SIG-M5 (cell line): ENCODE data around the gene SIKE1.
"Not testable (repeated sequence)": the region's sequence is repeated elsewhere in the genome, so short reads cannot be mapped to it uniquely, and the experiment has no call there.

Experiments used
- DNase-seq: peaks from one replicate; lab custom pipeline; 2025; lab: John Stamatoyannopoulos, UW

Gene SIKE1

DNA sequence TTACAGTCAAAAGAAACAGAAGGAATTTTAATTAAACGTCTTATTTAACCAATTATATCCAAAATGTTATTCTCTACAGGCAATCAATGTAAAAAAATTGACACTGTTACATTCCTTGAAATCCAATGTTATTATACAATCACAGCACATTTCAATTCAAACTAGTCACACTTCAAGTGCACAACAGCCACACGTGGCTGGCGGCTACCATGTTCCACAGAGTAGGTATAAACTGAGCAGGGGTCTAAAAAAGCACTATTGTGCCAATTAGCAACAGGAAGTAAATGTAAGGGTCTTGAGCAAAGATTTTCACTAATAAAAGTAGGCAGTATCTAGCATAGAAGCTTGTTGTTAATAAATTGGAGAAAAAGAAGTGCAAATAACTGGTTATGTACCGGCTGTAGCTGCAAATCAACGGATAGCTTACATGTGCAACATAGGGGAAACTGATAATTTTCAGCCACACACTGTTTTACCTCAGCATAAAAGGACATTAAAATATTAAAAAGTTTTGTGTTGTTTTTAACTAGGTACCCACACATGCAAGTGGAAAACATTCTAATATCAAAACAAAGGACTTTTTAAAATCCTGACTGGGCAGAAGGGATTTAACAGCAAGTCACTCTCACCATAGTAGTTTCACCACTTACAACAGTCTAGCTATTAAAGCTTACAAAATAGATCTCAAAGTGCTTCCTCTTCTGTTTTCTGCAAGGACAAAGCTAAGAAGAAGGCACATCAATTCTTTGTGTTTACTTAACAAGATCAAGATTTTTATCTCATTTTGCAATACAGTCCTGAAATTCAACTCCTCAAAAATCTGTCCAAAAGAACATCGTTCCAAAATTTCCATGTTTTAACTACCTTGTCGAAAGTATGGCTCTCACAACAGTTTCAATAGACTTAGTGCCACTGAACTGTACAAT lies 25.2 kb downstream of the SIKE1 start:
- peak; percentile 21 for DNase-seq

DNA sequence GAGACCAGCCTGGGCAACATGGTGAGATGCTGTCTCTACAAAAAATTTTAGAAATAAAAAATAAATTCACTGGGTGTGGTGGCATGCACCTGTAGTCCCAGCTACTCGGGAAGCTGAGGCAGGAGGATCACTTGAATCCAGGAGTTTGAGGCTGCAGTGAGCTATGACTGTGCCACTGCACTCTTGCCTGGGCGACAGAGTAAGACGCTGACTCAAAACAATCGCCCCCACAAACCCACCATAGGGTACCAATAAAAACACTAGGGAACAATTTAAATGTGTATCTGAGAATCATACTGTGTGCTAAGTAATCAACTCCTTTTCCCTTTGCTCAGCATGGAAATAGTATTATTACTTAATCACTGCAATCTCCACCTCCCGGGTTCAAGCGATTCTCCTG lies 26.8 kb downstream of the SIKE1 start:
- DNase-seq, result not testable (repeated sequence)

DNA sequence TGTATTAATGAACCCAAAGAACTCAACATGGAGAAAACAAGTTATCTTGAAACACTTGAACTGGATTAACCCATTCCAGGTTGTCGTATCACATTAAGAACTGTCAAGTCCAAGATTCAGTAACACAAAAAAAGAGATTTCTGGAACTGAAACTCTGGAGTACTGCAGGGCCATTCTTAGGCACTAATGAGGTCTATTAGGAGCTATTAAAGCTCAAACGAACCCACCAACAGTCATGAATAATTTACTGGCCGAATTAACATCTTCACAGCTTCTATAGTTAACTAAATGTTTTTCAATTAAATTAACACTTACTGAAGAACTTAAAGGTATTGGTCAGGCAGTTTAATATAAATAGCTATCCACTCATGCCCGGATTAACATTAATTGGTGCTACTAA lies 27.3 kb downstream of the SIKE1 start:
- DNase-seq, result no peak

DNA sequence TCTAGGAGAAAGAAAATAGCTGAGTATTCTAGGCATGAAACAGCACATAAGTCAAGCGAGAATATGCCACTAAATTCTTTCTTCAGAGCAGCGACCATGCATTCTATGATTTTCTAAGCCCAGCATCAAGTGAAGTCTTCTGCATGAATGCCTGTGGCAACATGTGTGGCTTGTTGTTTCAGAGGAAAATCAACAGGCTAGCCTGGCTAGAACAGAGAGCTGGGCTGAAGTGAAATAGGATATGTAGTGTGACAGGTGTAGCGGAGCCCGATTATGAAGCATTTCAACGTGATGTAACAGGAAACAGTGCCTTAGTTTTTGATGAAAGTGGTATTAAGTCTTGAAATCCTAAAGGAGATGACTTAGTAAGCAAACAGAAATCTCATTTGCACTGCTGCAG lies 29.7 kb downstream of the SIKE1 start:
- no peak for DNase-seq

DNA sequence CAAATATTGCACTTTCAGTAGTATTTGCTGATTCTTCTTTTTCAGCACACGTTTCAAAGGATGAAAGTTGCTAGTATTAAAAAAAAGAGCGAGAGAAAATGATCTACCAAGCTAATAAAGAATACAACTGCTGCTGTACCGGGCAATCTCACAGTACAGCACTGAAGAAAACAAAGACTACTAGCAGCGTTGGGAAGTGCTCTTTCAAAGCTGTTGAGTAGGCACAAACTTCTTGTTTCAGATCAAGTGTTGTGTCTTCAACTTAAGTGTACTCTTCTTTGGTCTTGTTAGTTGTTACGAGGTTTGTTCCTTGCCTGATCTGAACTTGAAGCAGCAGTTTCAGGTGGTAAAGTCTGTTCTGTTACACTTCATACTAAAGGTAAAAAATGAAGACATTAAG lies 30.6 kb downstream of the SIKE1 start:
- no peak for DNase-seq

DNA sequence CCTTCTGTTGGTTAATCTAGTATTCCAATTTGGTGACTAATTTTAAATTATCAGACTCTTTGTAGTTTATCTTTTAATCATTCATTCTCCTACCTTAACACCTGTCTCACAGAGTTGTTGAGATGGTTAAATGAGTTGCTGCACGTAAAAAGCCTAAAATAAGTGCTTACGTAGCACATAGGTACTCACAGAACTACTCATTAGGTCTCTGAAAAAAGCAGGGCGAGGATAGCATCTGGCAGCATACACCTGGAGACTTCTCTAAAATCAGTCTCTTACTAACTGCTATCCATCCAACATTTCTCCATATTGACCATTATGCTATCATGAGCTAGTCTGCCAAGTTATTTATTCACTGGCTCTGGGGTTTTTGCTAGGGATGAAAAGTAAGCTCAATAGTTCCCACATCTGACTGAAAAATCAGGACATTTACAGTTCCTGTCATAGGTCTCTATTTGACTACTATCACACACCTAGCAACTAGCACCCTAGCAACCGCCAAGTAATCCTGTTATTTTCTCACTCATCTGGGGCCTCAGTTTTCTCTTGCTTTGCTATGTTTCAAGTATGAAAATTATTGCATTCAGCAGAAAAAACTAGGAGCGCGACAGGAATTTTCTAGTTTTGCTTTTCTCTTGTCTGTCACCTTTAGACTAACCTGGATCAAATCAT lies 33.9 kb downstream of the SIKE1 start:
- no peak for DNase-seq

DNA sequence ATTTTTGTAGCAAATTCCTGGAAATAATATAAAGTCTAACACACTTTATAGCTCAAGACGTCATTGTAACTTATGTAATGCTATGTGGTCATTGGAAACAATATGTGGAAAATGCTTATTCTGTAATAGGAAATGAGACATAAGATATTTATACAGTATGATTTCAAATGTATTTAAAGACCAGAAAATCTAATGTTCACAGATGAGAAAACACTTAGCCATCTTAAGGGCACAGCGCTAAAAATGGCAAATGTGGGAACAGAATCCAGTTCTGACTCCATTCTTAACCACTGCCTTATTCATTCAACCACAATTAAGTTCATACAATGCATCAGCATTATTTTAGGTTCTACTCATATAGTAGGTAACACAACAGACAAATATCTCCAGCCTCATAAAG lies 35.2 kb downstream of the SIKE1 start:
- no peak for DNase-seq

DNA sequence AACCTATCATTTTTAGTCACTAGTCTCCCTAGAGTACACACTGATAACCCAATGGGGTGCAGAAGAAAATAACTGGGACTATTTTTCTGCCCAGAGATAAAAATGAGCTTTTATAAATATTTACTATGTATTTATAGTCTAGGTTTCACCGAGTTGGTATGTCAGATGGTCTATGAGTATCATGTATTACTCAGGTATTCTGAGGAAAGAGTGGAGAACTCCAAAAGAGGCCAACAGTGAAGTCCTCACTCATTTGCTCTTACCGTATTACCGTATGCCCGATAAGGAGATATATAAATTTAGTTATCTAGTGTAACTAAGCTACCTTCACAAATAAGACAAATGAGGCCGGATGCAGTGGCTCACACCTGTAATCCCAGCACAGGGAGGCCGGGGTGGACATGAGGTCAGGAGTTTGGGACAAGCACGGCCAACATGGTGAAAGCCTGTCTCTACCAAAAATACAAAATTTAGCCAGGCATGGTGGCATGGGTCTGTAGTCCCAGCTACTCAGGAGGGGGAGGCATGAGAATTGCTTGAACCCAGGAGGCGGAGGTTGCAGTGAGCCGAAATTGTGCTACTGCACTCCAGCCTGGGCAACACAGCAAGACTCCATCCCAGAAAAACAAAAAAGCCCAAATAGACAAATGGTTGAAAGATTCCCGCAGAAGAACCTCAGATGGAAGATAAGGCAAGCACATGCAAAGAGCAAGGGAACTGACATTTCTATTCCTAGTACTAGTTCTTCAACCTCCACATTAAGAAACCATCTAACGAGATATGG lies 38.3 kb downstream of the SIKE1 start:
- DNase-seq, result no peak

DNA sequence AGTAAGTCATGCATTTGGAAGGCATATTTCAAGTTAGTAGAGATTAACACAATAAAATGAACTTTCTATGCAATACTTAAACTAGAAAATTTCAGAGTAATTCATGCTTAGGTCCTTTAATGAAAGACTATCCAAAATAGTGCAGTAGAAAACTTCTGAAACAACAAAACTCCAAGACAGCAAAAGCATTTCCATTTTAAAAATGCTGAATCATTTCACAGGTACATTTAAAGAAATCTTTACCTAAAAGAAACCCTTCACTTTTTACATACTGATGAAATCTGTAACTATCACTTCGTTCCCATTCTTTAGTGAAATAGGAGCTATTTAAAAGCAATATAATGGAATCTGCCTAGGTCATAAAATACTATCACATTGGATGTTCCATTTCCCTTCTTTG lies 40.2 kb downstream of the SIKE1 start:
- no peak for DNase-seq

DNA sequence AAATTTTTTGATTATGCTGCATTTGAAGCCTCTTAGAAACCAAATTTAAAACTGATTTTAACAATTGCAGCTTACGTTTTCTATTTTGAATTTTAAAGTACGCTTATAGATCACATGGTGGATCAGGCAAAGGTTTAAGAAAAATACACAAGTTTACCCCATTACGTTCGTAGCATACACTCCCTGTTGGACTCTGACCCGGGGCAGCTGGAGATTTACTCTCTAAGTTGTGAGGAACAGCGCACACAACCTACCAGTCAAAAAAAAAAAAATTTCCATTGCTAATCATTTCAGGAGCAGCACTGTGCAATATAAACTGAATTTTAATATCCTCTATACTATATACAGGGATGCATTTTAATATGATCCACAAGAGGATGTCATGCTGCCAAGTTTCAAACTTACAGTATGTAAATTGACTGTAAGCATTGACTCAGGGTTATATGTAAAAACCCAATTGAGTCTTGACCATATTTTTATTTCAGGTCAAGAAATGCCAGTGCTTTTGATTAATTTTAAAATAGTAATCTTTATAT lies 43.1 kb downstream of the SIKE1 start:
- DNase-seq, result no peak

DNA sequence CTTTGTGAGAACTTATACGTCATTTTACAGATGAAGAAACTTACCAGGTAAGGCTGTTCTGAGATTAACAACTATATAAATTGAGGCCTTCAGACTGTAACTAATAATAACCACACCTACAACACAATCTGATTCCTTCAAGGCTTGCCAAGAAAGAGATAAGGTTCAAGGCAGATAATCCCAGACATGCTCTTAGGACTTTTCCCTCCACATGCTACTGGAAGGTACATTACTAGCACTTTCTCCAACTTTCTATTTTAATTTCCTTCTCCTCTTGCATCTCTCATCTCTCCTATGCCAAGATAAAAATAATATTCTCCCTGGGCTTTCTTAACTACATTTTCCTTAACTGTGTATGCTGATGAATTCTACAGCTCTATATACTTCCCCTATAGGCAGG lies 45.0 kb downstream of the SIKE1 start:
- DNase-seq, result no peak

DNA sequence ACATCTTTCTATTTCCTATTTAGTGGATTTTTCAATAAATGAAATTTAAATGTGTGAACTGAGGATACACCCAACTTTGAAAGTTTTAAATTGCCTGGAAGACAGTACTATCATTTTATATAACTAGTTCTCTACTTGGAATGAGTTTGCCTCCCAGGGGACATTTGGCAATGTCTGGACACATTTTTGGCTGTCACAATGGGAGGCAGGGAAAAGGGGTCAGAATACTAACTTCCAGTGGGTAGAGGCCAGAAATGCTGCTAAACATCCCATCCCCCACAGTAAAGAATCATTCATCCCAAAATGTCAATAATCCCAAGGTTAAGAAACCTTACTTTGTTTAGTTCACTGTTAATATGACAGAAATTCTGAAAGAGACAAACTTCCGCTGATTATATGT lies 50.7 kb downstream of the SIKE1 start:
- no peak for DNase-seq

DNA sequence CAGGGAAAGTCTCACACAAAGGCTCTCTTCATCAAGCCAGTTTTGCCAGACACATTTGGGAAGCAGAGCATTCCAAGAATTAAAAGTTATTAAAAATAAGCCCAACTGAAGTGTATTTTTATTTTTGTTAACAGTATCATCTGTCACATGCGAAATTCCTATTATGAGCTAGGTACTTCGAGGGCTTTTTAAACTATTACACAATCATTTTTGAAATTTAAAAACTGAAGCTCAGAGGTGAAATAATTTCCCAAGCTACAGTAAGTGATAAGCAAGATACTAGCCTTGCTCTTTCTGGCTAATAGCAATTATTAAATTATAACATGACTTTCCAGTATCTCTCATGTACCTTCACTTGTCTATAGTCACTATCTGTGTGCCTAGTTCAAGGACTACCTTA lies 51.9 kb downstream of the SIKE1 start:
- DNase-seq, result no peak

DNA sequence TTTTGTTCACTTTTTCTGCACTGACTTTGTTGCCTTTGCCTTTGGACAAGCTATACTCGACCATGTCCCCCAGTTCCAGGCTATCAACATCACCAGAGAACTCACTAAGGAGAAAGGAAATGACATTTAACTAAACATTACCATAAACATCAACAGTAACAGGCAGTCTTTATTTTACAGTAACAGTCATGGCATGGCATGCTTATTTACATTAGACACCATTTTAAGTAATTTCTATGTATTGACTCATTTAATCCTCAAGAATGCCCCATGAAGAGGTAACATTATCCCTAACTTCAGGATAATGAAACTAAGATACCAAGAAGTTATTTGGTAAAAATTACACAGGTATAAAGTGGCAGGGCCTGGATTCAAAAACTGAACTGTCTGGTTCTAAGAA lies 55.3 kb downstream of the SIKE1 start:
- DNase-seq, result no peak

DNA sequence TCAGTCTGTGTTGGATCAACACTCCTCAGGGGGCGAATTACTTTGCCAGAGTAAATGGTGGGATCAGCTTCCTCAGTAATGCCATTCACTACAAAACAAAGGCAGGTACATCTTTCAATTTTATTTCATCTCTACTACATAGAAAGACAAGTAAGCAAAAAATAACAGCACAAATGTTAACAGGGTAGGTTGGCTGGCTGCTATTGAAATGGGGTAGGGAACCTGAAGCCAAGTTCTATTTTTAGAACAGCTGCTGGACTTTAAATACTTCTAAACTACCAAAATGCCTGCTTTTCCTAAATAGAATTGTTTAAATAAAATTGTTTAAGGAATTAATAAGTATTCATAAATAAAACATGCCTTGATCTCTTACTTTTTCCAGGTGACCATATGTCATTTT lies 56.6 kb downstream of the SIKE1 start:
- DNase-seq, result no peak

DNA sequence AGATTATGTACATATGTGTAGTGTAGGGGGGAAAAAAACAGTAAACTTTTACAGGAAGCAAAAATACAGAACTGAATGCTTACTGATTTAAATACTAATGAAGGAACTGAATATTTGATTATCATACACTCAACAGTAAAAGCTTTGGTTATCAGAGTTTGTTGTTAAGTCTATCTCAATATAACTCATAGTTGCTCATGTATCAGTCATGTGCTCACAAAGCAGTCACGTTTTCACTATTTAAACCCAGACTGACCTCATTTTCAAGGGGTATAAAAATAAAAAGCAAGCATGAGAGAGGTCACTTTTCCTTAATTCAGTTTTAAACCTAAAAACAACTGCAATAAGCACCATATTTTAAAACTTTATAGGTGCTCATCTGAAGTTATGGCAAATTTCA lies 57.0 kb downstream of the SIKE1 start:
- DNase-seq, result no peak

DNA sequence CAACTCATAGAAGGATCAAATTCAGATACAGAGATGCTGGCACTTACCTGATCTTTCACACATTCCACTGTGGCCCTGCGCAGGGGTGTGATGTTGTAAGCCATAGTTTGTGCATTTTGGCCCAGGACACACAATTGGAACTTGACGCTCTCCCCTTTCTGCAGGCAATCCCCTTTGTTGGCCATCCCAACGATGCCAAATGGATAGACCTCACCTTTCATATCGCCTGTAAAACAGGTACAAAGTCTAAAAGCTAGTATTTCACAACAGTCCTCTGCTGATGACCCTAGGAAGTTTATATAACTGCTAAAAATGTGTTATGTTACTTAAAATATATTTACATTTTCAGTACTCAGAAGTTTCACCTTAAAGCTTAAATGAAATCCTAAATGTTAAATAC lies 60.0 kb downstream of the SIKE1 start:
- no peak for DNase-seq
